Mammary microvascular endothelial cell (primary cell): Measurements from ENCODE around the gene UBALD1. TPM values are rescaled to one million over a fixed set of nuclear protein-coding genes. Genes with fewer than 3 reads are reported as not detected.

Source experiments
- total RNA-seq: library from RNA; depleted of rRNA; stranded (reverse); fragments of >200 nt; gene quantifications from 2 replicates; pipeline ENCODE4 v1.2.3, GENCODE V29; 2015

Gene UBALD1
- 7.6 and 9.0 TPM in 2 replicates for total RNA-seq

GRCh38 chr16:4614571-4615383 lies at the start of gene UBALD1:
UBALD1 (minus strand) TSS chr16:4614888; CDS start chr16:4614797, 91 bp downstream.

GRCh38 chr16:4624015-4624826 lies 9.5 kb upstream of the UBALD1 start, which contains the start of gene MGRN1:
MGRN1 (plus strand) TSS chr16:4624826; CDS start chr16:4624961, 135 bp downstream.

Other genes with a start within 250 kb of the UBALD1 start
- 0.13 and 0.54 TPM in 2 replicates for gene VASN, start 243.0 kb downstream of the UBALD1 start, total RNA-seq
- 36.8 and 39.8 TPM in 2 replicates for gene CORO7, start 198.3 kb downstream of the UBALD1 start, total RNA-seq
- gene DNAJA3, start 189.0 kb downstream of the UBALD1 start, total RNA-seq = 49.9 and 54.0 TPM in 2 replicates
- 41.9 and 55.3 TPM in 2 replicates for gene NMRAL1, start 140.3 kb downstream of the UBALD1 start, total RNA-seq
- 120 and 126 TPM in 2 replicates for gene HMOX2, start 138.5 kb downstream of the UBALD1 start, total RNA-seq
- gene CDIP1, start 76.1 kb downstream of the UBALD1 start, total RNA-seq = 36.8 and 38.6 TPM in 2 replicates
- gene C16orf96, start 58.5 kb downstream of the UBALD1 start, total RNA-seq = 0.05 TPM in 1 of 2 replicates, not detected in the other
- gene MGRN1, start 9.9 kb upstream of the UBALD1 start, total RNA-seq = 31.0 and 44.5 TPM in 2 replicates
- gene NUDT16L1, start 78.7 kb upstream of the UBALD1 start, total RNA-seq = 30.3 and 38.5 TPM in 2 replicates
- gene ANKS3, start 119.4 kb upstream of the UBALD1 start, total RNA-seq = 5.5 and 5.8 TPM in 2 replicates
- 0.27 TPM in 1 of 2 replicates, not detected in the other for gene DNAAF8, start 119.6 kb upstream of the UBALD1 start, total RNA-seq
- gene ZNF500, start 152.3 kb upstream of the UBALD1 start, total RNA-seq = 7.7 and 7.8 TPM in 2 replicates
- not detected in 2 replicates for gene SEPTIN12, start 173.5 kb upstream of the UBALD1 start, total RNA-seq
- gene SMIM22, start 180.5 kb upstream of the UBALD1 start, total RNA-seq = not detected in 2 replicates
- gene ROGDI, start 187.7 kb upstream of the UBALD1 start, total RNA-seq = 17.0 and 19.7 TPM in 2 replicates
- 56.5 and 57.8 TPM in 2 replicates for gene GLYR1, start 232.4 kb upstream of the UBALD1 start, total RNA-seq
- 32.9 and 33.4 TPM in 2 replicates for gene UBN1, start 232.6 kb upstream of the UBALD1 start, total RNA-seq